ENCODE measurements around the gene C17orf58.
"Not testable (repeated sequence)": the region's sequence is repeated elsewhere in the genome, so short reads cannot be mapped to it uniquely, and the experiment has no call there.

The C17orf58 gene

DNA sequence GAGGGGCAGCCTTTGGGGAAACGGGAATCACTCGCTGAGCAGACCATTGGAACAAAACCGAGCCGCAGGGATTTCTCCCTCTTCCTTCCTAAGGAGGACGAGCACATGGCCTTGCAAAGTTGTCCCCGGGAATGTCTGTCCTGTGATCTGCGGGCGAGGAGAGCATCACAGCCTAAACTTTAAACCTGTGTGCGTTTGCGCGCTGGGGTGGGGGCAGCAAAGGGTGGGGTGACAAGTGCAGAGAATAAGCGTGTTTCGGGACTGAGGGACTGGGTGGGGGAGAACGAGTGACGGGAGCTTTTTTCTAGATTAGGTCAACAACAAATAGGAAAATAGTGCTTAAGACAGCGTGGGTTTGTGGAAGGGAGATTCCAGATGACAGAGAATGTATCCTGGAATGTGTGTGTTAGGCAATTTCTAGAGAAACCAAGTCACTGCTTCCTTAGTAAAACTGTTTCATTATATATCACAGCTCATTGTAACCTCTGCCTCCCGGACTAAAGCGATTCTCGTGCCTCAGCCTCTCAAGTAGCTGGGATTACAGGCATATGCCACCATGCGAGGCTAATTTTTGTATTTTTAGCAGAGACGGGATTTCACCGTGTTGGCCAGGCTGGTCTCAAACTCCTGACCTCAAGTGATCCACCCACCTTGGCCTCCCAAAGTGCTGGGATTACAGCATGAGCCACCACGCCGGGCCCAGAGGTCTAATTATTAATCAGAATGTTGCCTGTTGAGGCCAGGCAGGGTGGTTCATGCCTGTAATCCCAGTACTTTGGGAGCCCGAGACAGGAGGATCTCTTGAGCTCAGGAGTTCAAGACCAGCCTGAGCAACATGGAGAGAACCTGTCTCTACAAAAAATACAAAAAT, at the start of gene C17orf58:
Gene C17orf58, minus strand, starts transcription at position 169 of the 871 bp plus-strand sequence. CDS start 271 bp downstream, outside the sequence.
- H3K4me3 ChIP-seq (ENCODE audit: low read length), result peak within 1 kb of the TSS; percentile 20

DNA sequence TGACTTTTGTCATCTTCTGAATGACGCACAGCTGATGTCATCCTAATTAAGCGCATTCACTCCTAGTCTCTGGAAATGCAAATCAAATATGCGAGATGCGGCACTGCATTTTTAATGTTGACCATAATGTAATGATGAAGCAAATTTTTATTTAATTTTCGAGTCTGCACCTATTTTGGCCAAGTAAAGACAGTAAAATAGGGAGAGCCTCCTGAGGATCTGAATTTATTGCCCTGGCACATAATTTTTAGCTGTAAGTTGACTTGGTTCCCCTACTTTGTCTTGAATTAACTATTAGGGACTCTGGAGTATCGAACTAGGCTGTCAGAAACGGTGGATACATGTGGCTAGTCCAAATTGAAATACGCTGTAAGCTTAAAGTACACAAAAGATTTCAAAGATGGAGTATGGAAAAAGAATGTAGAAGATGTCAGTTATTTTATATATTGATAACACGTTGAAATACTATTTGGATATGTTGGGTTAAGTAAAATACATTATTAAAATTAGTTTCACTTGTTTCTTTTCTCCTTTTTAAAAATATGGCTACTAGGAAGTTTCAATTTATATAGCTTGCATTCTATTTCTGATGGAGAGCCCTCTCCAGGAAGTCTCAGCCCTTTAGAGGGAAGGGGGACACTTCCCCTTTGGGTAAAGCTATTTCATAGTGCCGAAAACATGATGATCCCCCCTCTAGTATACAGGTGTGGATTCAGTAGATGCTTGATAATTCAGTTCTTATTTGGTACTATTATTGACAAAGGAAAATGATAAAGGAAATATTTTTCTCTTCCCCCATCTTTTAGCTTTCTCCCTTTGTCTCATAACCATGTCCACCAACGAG, 40.3 kb upstream of the C17orf58 start:
- TF ChIP-seq ZNF274 (IDR thresholded peaks at IDR 0.05; ENCODE audit: low read depth, low read length), result no peak

DNA sequence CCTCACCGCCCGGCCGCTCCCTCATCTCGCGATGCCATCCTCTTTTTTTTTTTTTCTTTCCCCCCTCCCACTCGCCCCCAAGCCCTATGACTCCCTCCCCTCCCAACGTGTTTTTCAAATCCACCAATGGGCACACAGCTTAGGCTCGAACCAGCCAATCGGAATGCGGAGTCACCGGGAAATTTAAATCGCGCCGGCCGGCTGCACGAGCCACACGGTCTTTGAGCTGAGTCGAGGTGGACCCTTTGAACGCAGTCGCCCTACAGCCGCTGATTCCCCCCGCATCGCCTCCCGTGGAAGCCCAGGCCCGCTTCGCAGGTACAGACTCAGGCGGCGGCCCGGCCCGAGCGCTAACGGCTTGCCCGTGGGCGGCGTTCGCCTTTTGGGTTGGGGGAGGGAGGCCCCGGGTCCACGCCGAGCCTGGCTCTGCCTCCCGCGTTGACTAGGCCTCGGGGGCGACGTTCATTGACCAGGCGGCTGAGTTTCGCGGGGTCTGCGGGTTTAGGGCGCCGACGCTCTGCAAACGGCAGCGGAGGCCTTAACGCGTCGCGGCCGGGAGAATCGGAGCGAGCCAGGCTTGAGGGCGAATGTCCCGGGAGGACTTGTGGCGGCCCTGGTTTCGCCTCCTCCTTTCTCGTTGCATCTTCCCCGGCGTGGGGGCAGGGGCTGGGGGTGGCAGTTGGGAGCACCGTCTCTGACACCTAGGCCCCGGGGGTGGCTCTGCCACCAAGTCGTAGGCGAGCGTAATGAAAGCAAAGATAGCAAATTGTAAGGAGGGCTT, 39.4 kb upstream of the C17orf58 start, which contains the start of gene KPNA2:
Gene KPNA2, plus strand, starts transcription at position 213 of the 781 bp plus-strand sequence. CDS start 1,398 bp downstream, outside the sequence.
- TF ChIP-seq ZNF274 (IDR thresholded peaks at IDR 0.05; ENCODE audit: low read depth, low read length), result no peak
- H3K4me3 ChIP-seq (ENCODE audit: low read length), result peak within 1 kb of the TSS; percentile 91

More for the DNA sequence above, 40.3 kb upstream of the C17orf58 start:
- H3K4me3 ChIP-seq (ENCODE audit: low read length), result peak overlapping the region; percentile 91

DNA sequence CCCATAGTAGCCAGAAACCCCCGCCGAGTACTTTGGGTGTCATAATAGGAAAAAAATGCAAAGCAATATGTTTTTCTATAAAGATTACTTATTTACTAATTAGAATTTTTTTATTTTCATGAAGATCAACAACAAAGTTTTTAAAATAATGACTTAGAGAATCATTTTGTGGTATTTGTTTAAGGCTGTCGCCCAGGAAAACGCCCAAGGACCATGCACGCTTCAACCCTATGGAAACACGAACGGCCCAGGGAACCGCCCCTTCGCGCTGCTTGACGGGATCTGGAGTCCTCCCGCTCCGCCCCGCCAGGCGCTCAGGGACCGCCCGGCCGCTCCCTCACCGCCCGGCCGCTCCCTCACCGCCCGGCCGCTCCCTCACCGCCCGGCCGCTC, 38.9 kb upstream of the C17orf58 start:
- TF ChIP-seq ZNF274 (IDR thresholded peaks at IDR 0.05; ENCODE audit: low read depth, low read length), result no peak
- H3K4me3 ChIP-seq (ENCODE audit: low read length), result peak overlapping the region; percentile 31; the same call in 1 of the 2 replicates

DNA sequence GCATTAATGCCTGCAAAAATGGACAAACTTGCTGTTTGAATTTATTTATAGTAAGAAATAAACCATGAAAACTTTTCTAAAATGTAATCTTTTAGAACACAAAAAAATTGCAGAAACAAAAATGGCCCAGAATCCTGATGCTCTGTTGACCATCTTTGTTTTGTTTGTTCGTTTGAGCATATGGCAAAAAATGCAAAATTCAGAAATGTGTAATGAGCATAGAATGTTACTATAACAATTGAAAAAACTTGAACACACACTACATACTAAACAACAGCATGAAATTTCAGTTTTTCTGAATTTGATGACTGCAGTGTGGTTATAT, 38.1 kb upstream of the C17orf58 start:
- no peak overlapping the region for H3K4me3 ChIP-seq (ENCODE audit: low read length)
- TF ChIP-seq ZNF274 (IDR thresholded peaks at IDR 0.05; ENCODE audit: low read depth, low read length), result no peak

DNA sequence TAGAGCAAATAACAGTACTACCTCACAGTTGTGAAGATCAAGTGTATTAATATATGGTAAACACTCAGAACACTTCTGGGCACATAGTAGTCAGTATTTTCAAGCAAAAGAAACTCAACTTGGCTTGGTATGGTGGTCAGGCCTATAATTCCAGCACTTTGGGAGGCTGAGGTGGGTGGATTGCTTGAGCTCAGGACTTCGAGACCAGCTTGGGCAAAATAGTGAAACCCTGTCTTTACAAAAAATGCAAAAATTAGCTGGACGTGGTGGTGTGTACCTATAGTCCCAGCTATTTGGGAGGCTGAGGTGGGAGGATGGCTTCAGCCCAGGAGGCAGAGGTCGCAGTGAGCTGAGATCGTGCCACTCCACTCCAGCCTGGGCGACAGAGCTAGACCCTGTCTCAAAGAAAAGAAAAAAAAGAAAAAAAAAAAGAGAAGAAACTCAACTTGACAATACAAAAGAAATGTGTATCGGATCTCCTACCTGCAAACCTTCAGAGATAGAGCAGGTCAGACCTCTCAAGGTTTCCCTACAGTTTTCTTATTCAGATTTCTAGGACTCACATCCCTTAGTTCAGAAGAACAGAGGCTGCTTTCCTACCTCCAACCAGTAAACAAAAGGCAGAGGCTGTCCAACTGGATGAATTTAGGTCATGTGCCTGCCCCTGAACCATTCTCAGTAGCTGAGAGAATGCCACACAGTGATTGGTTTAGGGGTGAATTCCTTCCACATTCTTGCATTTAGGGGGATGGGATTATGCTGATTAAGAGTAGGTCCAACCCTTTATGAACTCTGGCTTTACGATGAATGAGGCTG, 37.6 kb upstream of the C17orf58 start:
- no peak overlapping the region for H3K4me3 ChIP-seq (ENCODE audit: low read length)
- TF ChIP-seq ZNF274 (IDR thresholded peaks at IDR 0.05; ENCODE audit: low read depth, low read length), result no peak

DNA sequence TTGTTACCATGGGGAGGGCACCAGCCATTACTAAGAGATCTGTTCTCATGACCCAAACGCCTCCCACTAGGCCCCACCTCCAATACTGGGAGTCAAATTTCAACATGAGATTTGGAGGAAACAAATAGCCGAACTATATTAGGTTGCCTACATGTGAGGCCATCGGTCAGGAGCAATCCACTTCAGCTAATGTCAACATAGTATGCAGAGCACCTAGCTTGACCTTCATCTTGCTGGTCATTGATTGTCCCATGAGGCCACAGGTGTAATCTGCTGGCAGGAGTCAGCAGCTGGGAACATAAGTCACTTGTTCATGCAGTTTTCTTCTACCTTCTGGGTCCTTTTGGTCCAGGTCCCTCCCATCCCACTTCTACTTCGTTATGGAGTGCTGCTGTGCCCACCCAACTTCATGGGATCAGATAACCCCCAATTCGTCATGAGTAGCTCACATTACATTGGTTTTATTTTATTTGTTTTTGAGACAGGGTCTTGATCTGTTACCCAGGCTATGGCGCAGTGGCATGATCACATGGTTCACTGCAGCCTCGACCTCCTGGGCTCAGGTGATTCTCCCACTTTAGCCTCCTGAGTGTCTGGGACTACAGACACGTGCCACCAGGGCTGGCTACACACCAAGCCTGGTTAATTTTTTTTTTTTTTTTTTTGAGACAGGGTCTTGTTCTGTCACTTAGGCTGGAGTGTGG, 33.4 kb upstream of the C17orf58 start:
- no peak; the same call in 1 of the 2 replicates for TF ChIP-seq ZNF274 (IDR thresholded peaks at IDR 0.05; ENCODE audit: low read depth, low read length)

DNA sequence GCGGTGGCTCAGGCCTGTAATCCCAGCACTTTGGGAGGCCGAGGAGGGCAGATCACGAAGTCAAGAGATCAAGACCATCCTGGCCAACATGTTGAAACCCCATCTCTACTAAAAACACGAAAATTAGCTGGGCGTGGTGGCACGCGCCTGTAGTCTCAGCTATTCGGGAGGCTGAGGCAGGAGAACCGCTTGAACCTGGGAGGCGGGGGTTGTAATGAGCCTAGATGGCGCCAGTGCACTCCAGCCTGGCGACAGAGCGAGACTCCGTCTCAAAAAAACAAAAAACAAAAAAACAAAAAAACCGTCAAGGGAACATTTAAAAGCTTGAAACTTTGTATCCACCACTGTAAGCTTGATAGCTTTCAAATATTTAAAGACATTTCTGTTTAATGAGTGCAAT, 26.3 kb upstream of the C17orf58 start:
- not testable (repeated sequence) for H3K4me3 ChIP-seq (ENCODE audit: low read length)

More for the DNA sequence above, 33.4 kb upstream of the C17orf58 start:
- H3K4me3 ChIP-seq (ENCODE audit: low read length), result no peak overlapping the region

DNA sequence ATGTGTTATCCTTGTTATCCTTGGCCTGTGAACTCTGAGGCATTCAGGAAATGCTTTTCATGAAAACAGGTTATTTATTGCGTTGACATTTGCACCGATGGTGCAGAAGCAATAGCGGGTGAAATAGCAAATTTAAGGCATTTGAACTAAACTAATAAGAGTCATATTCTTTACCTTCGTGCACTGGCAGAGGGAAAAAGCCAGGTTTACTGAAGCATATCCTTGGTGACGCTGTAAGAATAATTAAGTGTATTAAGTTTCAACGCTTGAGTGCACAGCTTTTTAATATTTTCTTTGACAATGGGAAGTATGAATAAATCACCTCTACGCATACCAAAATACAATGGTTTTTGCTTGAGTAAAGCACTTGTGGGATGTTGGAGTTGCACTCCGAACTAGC, 25.7 kb upstream of the C17orf58 start:
- no peak overlapping the region for H3K4me3 ChIP-seq (ENCODE audit: low read length)
- no peak for TF ChIP-seq ZNF274 (IDR thresholded peaks at IDR 0.05; ENCODE audit: low read depth, low read length)

DNA sequence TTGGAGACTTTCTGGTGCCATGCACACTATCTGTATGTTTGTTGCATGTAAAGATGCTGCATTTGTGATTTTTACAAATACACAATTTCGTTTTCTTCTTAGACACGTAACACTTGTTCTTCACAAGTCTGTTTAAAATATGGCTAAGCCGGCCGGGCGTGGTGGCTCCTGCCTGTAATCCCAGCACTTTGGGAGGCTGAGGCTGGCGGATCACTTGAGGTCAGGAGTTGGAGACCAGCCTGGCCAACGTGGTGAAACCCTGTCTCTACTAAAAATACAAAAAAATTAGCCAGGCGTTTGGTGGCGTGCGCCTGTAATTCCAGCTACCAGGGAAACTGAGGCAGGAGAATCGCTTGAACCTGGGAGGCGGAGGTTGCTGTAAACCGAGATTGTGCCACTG, 24.5 kb upstream of the C17orf58 start:
- peak overlapping the region; percentile 71 for H3K4me3 ChIP-seq (ENCODE audit: low read length)

DNA sequence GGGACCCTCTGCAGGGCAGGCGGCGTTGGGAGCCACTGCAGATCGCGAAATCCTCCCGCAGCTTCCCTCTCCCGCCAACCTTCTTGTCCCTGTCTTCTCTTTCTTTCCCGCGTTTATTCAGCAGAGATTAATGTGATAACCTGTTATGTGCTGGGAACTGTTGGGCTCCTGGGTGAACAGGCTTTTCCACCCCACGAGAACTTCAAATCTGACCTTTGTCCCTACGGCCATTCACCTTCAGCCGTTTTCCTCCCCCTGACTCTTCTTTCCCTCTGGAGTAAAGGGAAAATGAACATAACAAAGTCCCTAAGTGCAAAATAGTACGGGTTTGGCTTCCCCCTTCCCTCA, 24.1 kb upstream of the C17orf58 start:
- no peak for TF ChIP-seq ZNF274 (IDR thresholded peaks at IDR 0.05; ENCODE audit: low read depth, low read length)
- H3K4me3 ChIP-seq (ENCODE audit: low read length), result peak overlapping the region; percentile 71

DNA sequence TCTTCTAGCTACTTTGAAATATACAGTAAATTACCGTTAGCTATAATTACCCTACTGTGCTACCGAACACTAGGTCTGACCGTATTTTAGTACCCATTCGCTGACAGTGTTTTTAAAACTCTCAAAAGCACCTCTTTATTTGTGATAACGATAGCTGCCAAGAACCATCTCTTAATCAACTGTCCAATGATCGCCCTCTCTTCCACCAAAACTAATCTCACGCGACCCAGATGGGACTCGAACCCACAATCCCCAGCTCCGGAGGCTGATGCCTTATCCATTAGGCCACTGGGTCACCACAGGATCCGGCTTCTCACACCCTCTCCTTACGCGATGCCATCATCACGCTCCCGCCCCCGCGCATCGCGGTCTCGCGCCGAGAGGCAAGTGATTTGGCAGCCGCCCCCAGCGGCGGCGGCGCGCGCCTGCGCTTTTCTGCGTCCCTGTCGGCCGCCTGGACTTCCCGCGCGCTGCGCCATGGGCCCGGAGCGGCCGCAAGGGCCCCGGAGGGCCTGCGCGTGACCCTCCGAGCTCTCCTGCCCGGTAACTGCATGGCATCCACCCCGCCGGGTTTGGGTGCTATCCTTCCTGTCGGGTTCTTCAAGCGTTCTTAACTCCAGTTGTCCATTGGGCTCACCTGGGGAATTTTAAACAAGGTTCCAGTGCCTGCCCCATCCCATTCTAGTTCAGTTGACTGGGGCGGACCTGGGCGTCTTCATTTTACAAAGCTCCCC, 23.6 kb upstream of the C17orf58 start:
- no peak for TF ChIP-seq ZNF274 (IDR thresholded peaks at IDR 0.05; ENCODE audit: low read depth, low read length)
- H3K4me3 ChIP-seq (ENCODE audit: low read length), result peak overlapping the region; percentile 71
